PC-3 (cell line): Measurements from ENCODE around the gene CARD11. TPM values are rescaled to one million over a fixed set of nuclear protein-coding genes. Genes with fewer than 3 reads are reported as not detected.

ENCODE experiments used
- ATAC-seq: fragments of 200-7000 bp; cut with Tn5 transposase; 2 replicates; pipeline ENCODE4 v1.9.1; 2020; ENCODE audit warnings: mild to moderate bottlenecking, moderate library complexity
- BruUV-seq: library from RNA; stranded (reverse); fragments of 400-500 nt; replicated peaks from 2 replicates; lab custom pipeline; 2021; lab: Mats Ljungman, UMichigan
- CTCF ChIA-PET: fragments of 300-600 bp; sonication (Branson Sonifier 250); formaldehyde crosslinking; loops from one replicate; lab custom pipeline; 2022; ENCODE audit warnings: antibody characterized with exemption; lab: Charles Lee
- POLR2A ChIA-PET: fragments of 300-600 bp; sonication (Branson Sonifier 250); formaldehyde crosslinking; loops from one replicate; lab custom pipeline; 2022; ENCODE audit warnings: antibody characterized with exemption; ENCODE audit not compliant: unreplicated experiment; lab: Charles Lee
- DNase-seq: peaks from one replicate; pipeline ENCODE4 v3.0.0-alpha.2; 2015
- H2AFZ ChIP-seq: fragments of 300-600 bp; sonication (generic); 2 replicates; pipeline ENCODE4 v1.6.0; 2016; ENCODE audit warnings: antibody characterized with exemption, low read length
- H3F3A ChIP-seq: fragments of 300-600 bp; sonication (generic); one replicate; pipeline ENCODE4 v1.6.0; 2017; ENCODE audit warnings: antibody characterized with exemption, low read length, control low read depth, mild to moderate bottlenecking; ENCODE audit not compliant: unreplicated experiment
- H3K27ac ChIP-seq: fragments of 300-600 bp; sonication (generic); 2 replicates; pipeline ENCODE4 v1.5.1; 2016; ENCODE audit warnings: mild to moderate bottlenecking, low read length
- H3K27me3 ChIP-seq: fragments of 300-600 bp; sonication (generic); 2 replicates; pipeline ENCODE4 v1.6.1; 2016; ENCODE audit warnings: low read length, mixed read lengths
- H3K36me3 ChIP-seq: fragments of 300-600 bp; sonication (generic); 2 replicates; pipeline ENCODE4 v1.6.1; 2016; ENCODE audit warnings: low read depth, mixed run types, low read length, mixed read lengths
- H3K4me1 ChIP-seq: fragments of 300-600 bp; sonication (generic); 2 replicates; pipeline ENCODE4 v1.5.1; 2016; ENCODE audit warnings: low read length; ENCODE audit not compliant: insufficient read depth
- H3K4me2 ChIP-seq: fragments of 300-600 bp; sonication (generic); 2 replicates; pipeline ENCODE4 v1.6.0; 2016; ENCODE audit warnings: low read length
- H3K4me3 ChIP-seq: fragments of 300-600 bp; sonication (generic); 2 replicates; pipeline ENCODE4 v1.5.1; 2016; ENCODE audit warnings: mild to moderate bottlenecking, low read length, mixed read lengths
- H3K79me2 ChIP-seq: fragments of 300-600 bp; sonication (generic); 2 replicates; pipeline ENCODE4 v1.6.1; 2017; ENCODE audit warnings: low read length, mixed read lengths
- H3K9ac ChIP-seq: fragments of 300-600 bp; sonication (generic); 2 replicates; pipeline ENCODE4 v1.6.0; 2016; ENCODE audit warnings: mild to moderate bottlenecking, low read length
- H3K9me2 ChIP-seq: fragments of 300-600 bp; sonication (generic); replicated peaks from 2 replicates; pipeline ENCODE4 v1.6.1; 2016; ENCODE audit warnings: mixed run types, low read length, mixed read lengths
- H3K9me3 ChIP-seq: fragments of 300-600 bp; sonication (generic); 2 replicates; pipeline ENCODE4 v1.6.1; 2016; ENCODE audit warnings: low read length, mixed read lengths
- H4K20me1 ChIP-seq: fragments of 300-600 bp; sonication (generic); 2 replicates; pipeline ENCODE4 v1.6.1; 2016; ENCODE audit warnings: low read length, mixed read lengths
- CTCF ChIP-seq: fragments of 300-600 bp; sonication (generic); conservative IDR thresholded peaks from 2 replicates; pipeline ENCODE4 v1.5.1; 2017; ENCODE audit warnings: antibody characterized with exemption, low read depth, mild to moderate bottlenecking, low read length
- EZH2 ChIP-seq: fragments of 300-600 bp; sonication (generic); IDR thresholded peaks from one replicate; pipeline ENCODE4 v1.6.1; 2017; ENCODE audit warnings: antibody characterized with exemption, mild to moderate bottlenecking, low read length; ENCODE audit not compliant: unreplicated experiment
- EZH2phosphoT487 ChIP-seq: fragments of 300-600 bp; sonication (generic); IDR thresholded peaks from 2 replicates; pipeline ENCODE4 v1.6.1; 2018; ENCODE audit warnings: mild to moderate bottlenecking, antibody characterized with exemption, low read length, borderline replicate concordance
- intact Hi-C: fragments of 100-400 bp; cut with micrococcal nuclease; formaldehyde crosslinking; loops from 2 replicates; pipeline ENCODE4 v1.9.0; 2023
- total RNA-seq: library from RNA; depleted of rRNA; stranded (reverse); fragments of >200 nt; gene quantifications from 2 replicates; pipeline ENCODE4 v1.2.3, GENCODE V29; 2014

The CARD11 gene
- total RNA-seq, 1 experiment from 2014 or later = not detected

- H3K9ac ChIP-seq = no peak overlapping the region
- no peaks in the 10 kb centered on the region for H3K9me3 ChIP-seq
- no peak for ATAC-seq
- no peak overlapping the region for H2AFZ ChIP-seq
- ChIA-PET CTCF (no interaction called here), POLR2A (no interaction called here)
- DNase-seq = no peak
- no peak overlapping the region for H3K27ac ChIP-seq
- TF ChIP-seq CTCF = no peak
- TF ChIP-seq EZH2 = no peak
- TF ChIP-seq EZH2phosphoT487 = no peak
- H3K79me2 ChIP-seq = no peaks in the 10 kb centered on the region
- H3K36me3 ChIP-seq = no peaks in the 10 kb centered on the region
- peaks cover 5% of the 10 kb centered on the region for H3K4me1 ChIP-seq
- H3F3A ChIP-seq = no peaks in the 10 kb centered on the region
- intact Hi-C loops = no loop called here
- no peaks in the 10 kb centered on the region for H3K9me2 ChIP-seq
- H3K4me2 ChIP-seq = no peak overlapping the region
- H3K27me3 ChIP-seq = no peaks in the 10 kb centered on the region
- no peak overlapping the region for H3K4me3 ChIP-seq
- BruUV-seq = no TSS peak
- no peaks in the 10 kb centered on the region for H4K20me1 ChIP-seq
Measured at GRCh38 chr7:2924866-2925840, 118.5 kb downstream of the CARD11 start.

- H3F3A ChIP-seq = no peaks in the 10 kb centered on the region
- peaks cover 5% of the 10 kb centered on the region for H3K4me1 ChIP-seq
- no peak overlapping the region for H3K9ac ChIP-seq
- intact Hi-C loops = no loop called here
- ChIA-PET CTCF (no interaction called here), POLR2A (no interaction called here)
- no peak overlapping the region for H3K4me3 ChIP-seq
- H4K20me1 ChIP-seq = no peaks in the 10 kb centered on the region
- H3K9me3 ChIP-seq = no peaks in the 10 kb centered on the region
- ATAC-seq (no peak), DNase-seq (peak; percentile 53)
- H3K27ac ChIP-seq = no peak overlapping the region
- no peak for TF ChIP-seq EZH2
- no peak for TF ChIP-seq CTCF
- TF ChIP-seq EZH2phosphoT487 = no peak
- H3K4me2 ChIP-seq = no peak overlapping the region
- H3K9me2 ChIP-seq = no peaks in the 10 kb centered on the region
- no peaks in the 10 kb centered on the region for H3K27me3 ChIP-seq
- no peaks in the 10 kb centered on the region for H3K36me3 ChIP-seq
- BruUV-seq = no TSS peak
- H3K79me2 ChIP-seq = no peaks in the 10 kb centered on the region
- no peak overlapping the region for H2AFZ ChIP-seq
Measured at GRCh38 chr7:2923886-2924574, 119.6 kb downstream of the CARD11 start.
